Uterus (tissue), 2 donors: Measurements from ENCODE around the gene PLA2G3.

Experiments
- CTCF ChIP-seq, 4 experiments: fragments of 200-600 bp in 2 of 4; fragments of 450-650 bp in 2 of 4; sonication (generic) in 2 of 4; IDR thresholded peaks; one replicate each; pipeline ENCODE4 v1.5.1; 2016 to 2019; ENCODE audit warnings: antibody characterized with exemption in 4 of 4, mild to moderate bottlenecking in 2 of 4, moderate library complexity in 1 of 4
- POLR2A ChIP-seq, 2 donors: fragments of 450-650 bp; IDR thresholded peaks; one replicate each; pipeline ENCODE4 v1.6.1; 2016; ENCODE audit warnings: antibody characterized with exemption in 2 of 2, mild to moderate bottlenecking in 1 of 2, moderate library complexity in 1 of 2

GRCh38 chr22:31170971-31171370 is 30.7 kb upstream of the PLA2G3 start:
- TF ChIP-seq CTCF (IDR thresholded peaks at IDR 0.05) (no peak), POLR2A (IDR thresholded peaks at IDR 0.05) (no peak)
